ENCODE data around the gene TPSB2.

Gene TPSB2

DNA sequence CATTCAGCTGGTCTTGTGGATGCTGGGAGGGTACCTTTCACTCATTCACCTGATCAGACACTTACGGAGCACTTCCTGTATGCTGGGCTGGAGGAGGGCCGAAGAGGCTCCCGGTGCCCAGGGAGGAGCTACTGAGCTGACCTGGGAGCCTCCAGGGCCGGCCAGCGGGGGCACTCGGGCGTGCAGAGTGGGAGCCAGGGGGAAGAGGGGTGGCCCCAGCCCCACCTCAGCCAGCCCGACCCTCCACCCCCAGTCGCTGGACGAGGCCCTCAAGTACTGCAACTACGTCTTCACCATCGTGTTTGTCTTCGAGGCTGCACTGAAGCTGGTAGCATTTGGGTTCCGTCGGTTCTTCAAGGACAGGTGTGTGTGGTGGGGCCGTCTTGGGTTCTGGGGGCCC is 15.3 kb downstream of the TPSB2 start:
- DNase-seq (ENCODE audit: low read depth in 2 of 2) = no peak
- H3K4me3 ChIP-seq (replicated peaks in 1 of 2; ENCODE audit: low read depth in 2 of 2, low read length in 2 of 2) = no peak overlapping the region
- TF ChIP-seq, protein P1, sequence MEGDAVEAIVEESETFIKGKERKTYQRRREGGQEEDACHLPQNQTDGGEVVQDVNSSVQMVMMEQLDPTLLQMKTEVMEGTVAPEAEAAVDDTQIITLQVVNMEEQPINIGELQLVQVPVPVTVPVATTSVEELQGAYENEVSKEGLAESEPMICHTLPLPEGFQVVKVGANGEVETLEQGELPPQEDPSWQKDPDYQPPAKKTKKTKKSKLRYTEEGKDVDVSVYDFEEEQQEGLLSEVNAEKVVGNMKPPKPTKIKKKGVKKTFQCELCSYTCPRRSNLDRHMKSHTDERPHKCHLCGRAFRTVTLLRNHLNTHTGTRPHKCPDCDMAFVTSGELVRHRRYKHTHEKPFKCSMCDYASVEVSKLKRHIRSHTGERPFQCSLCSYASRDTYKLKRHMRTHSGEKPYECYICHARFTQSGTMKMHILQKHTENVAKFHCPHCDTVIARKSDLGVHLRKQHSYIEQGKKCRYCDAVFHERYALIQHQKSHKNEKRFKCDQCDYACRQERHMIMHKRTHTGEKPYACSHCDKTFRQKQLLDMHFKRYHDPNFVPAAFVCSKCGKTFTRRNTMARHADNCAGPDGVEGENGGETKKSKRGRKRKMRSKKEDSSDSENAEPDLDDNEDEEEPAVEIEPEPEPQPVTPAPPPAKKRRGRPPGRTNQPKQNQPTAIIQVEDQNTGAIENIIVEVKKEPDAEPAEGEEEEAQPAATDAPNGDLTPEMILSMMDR (IDR thresholded peaks at IDR 0.05; ENCODE audit: low read depth, low read length) = no peak

DNA sequence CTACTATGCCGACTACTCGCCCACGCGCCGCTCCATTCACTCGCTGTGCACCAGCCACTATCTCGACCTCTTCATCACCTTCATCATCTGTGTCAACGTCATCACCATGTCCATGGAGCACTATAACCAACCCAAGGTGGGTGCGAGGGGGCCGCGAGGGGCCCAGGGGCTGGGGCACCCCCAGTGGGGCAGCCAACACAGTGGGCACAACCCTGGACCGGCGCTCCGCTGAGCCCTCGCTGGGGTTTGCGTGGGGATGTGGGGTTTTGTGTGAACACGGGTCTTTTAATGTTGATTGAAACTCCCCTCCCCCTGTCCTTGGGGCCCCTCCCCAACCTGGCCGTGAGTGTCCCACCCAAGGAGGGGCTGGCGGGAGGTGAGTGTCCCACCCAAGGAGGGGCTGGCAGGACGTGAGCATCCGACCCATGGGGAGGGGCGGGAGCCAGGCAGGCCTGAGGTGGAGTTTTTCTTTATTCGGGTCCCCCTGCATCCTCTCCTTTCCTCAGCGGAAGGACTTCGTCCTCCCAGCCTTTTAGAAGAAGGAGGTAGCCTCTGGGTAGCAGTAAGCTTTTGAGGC is 16.1 kb downstream of the TPSB2 start:
- TF ChIP-seq, protein P1 (IDR thresholded peaks at IDR 0.05; ENCODE audit: low read depth, low read length) = no peak
- no peak for DNase-seq (ENCODE audit: low read depth in 2 of 2)

DNA sequence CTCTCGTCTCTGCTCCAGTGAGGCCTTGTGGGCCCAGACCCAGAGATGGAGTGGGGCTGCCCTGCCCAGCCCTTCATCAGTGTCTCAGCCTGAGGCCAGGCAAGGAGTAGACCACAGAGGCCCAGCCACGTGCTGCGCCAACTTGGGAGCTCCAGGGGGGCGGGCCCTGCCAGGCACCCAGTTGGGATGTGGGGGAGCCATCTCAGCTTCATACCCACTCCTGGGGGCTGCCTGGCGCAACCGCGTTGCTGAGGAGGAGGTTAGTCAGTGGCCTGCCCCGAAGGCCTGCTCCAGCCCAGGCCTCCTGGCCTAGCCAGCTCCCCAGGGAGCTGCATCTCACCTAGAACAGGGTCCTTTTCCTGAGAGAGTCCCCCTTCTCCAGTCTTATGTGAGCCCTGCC is 16.8 kb downstream of the TPSB2 start:
- TF ChIP-seq, protein P1 (IDR thresholded peaks at IDR 0.05; ENCODE audit: low read depth, low read length) = no peak
- no peak overlapping the region for H3K4me3 ChIP-seq (replicated peaks in 1 of 2; ENCODE audit: low read depth in 2 of 2, low read length in 2 of 2)
- no peak for DNase-seq (ENCODE audit: low read depth in 2 of 2)

More for the DNA sequence above, 16.1 kb downstream of the TPSB2 start:
- no peak overlapping the region for H3K4me3 ChIP-seq (replicated peaks in 1 of 2; ENCODE audit: low read depth in 2 of 2, low read length in 2 of 2)

DNA sequence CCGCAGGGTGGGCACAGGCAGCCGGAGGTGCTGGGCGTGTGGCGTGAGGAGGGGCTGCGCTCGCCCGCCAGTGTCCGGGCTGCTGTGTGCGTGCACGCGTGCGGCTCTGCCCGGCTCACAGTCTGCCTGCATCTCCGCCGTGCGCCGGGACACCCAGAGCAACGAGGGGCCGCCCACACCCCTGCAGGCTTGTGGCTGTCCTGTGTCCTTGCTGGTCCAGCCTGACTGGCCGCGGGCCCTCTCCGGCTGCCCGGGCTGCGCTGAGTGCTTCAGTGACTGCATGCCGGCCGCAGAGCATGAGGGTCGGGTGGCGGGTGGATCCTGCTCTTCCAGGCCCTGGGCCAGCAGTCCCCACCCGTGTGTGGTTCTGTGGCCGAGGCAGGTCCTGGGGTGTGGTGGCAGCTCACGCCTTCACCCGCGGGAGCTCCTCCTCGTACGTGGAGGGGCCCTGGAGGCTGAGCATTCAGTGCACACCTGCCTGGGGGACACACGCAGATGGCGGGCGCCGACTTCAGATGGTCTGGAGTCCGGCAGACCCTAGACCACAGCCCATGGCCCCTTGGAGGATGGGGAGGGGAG is 17.3 kb downstream of the TPSB2 start:
- DNase-seq (ENCODE audit: low read depth in 2 of 2) = no peak
- TF ChIP-seq, protein P1 (IDR thresholded peaks at IDR 0.05; ENCODE audit: low read depth, low read length) = no peak
- no peak overlapping the region for H3K4me3 ChIP-seq (replicated peaks in 1 of 2; ENCODE audit: low read depth in 2 of 2, low read length in 2 of 2)

DNA sequence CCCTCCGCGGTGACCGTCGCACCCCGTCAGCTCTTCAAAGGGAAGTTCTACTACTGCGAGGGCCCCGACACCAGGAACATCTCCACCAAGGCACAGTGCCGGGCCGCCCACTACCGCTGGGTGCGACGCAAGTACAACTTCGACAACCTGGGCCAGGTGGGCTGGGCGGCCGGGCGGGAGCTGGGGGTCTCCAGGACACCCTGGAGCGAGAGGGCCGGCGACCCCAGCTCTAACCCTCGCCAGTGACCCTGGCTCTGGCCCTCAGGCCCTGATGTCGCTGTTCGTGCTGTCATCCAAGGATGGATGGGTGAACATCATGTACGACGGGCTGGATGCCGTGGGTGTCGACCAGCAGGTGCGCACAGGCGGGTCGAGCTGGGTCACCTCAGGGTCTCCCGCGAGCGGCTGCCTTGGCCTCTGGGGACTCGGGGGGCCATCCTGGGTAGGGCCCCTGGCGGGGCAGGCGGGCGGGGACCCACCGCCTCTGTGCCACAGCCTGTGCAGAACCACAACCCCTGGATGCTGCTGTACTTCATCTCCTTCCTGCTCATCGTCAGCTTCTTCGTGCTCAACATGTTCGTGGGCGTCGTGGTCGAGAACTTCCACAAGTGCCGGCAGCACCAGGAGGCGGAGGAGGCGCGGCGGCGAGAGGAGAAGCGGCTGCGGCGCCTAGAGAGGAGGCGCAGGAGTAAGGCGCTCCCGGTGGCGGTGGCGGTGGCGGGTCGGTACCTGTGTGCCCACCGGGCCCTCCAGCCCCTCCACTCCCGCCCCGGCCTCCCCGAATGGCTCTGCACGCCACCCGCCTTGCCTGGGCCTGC is 18.3 kb downstream of the TPSB2 start:
- DNase-seq (ENCODE audit: low read depth in 2 of 2) = no peak
- TF ChIP-seq, protein P1 (IDR thresholded peaks at IDR 0.05; ENCODE audit: low read depth, low read length) = no peak
- H3K4me3 ChIP-seq (replicated peaks in 1 of 2; ENCODE audit: low read depth in 2 of 2, low read length in 2 of 2) = no peak overlapping the region

DNA sequence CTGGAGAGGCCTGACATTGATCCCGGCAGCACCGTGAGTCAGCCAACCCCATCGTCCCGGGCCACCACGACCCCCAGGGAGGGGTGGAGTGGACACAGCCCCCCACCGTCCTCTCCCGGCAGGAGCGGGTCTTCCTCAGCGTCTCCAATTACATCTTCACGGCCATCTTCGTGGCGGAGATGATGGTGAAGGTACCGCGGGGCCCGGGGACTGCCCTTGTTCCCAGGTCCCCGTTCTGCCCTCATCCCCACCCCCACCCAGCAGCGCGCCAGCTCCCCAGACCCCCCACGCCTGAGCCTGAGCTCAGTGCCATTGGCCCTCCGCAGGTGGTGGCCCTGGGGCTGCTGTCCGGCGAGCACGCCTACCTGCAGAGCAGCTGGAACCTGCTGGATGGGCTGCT is 19.5 kb downstream of the TPSB2 start:
- DNase-seq (ENCODE audit: low read depth in 2 of 2) = no peak
- TF ChIP-seq, protein P1 (IDR thresholded peaks at IDR 0.05; ENCODE audit: low read depth, low read length) = no peak
- no peak overlapping the region for H3K4me3 ChIP-seq (replicated peaks in 1 of 2; ENCODE audit: low read depth in 2 of 2, low read length in 2 of 2)

All from cardiac fibroblast (primary cell).